Stomach (tissue), 9 donors: ENCODE measurements around the gene NCS1. TPM values are rescaled to one million over a fixed set of nuclear protein-coding genes. Genes with fewer than 3 reads are reported as not detected.

ENCODE experiments used
- DNase-seq, 2 donors: peaks; one replicate each; pipeline versions ENCODE4 v3.0.0 to v3.0.0-alpha.2; 2013 to 2019
- H3K27ac ChIP-seq, 5 donors: fragments of 200-600 bp in 4 of 5; sonication (generic) in 4 of 5; one replicate each; pipeline ENCODE4 v1.5.1; 2013 to 2019; ENCODE audit warnings: mild to moderate bottlenecking in 1 of 5, moderate library complexity in 1 of 5
- H3K27me3 ChIP-seq, 3 donors: fragments of 200-600 bp; sonication (generic); one replicate each; pipeline ENCODE4 v1.5.1; 2017 to 2019; ENCODE audit warnings: mixed run types in 1 of 3
- H3K36me3 ChIP-seq, 4 donors: fragments of 200-600 bp; sonication (generic); 1 replicate in 3 of 4; 2 replicates in 1 of 4; pipeline ENCODE4 v1.5.1; 2016 to 2019
- H3K4me1 ChIP-seq, 4 donors: fragments of 200-600 bp; sonication (generic); one replicate each; pipeline ENCODE4 v1.5.1; 2016 to 2019
- H3K4me3 ChIP-seq, 4 donors: fragments of 200-600 bp; sonication (generic) in 3 of 4; one replicate each; pipeline ENCODE4 v1.5.1; 2016 to 2019; ENCODE audit warnings: mild to moderate bottlenecking in 1 of 4
- H3K9me3 ChIP-seq, 4 donors: fragments of 200-600 bp; sonication (generic); one replicate each; pipeline ENCODE4 v1.5.1; 2016 to 2019
- EP300 ChIP-seq: sonication (generic); formaldehyde crosslinking; IDR thresholded peaks from one replicate; pipeline ENCODE4 v1.6.1; 2017; ENCODE audit warnings: antibody characterized with exemption
- POLR2A ChIP-seq, 4 donors: fragments of 450-650 bp; IDR thresholded peaks; one replicate each; pipeline ENCODE4 v1.6.1; 2016; ENCODE audit warnings: antibody characterized with exemption in 4 of 4, control low read depth in 2 of 4, mild to moderate bottlenecking in 1 of 4, moderate library complexity in 1 of 4
- POLR2AphosphoS5 ChIP-seq, 3 donors: sonication (generic); formaldehyde crosslinking; IDR thresholded peaks; one replicate each; pipeline ENCODE4 v1.6.1; 2016; ENCODE audit warnings: antibody characterized with exemption in 3 of 3
- WGBS, 5 donors: extraction: QIAGEN DNeasy Blood & Tissue Kit in 3 of 5; methylation state at CpG; one replicate each; pipeline versions ENCODE4 v1.1.5 to v1.1.7; 2013 to 2018; 5-methylcytosine and 5-hydroxymethylcytosine counted together
- intact Hi-C: fragments of 100-400 bp; cut with DNase I; formaldehyde crosslinking; loops from one replicate; pipeline ENCODE4 v1.15.1; 2023; ENCODE audit warnings: low total_unique reads
- polyA plus RNA-seq, 3 donors: library from polyadenylated mRNA; stranded (reverse); fragments of 200-250 nt; gene quantifications; one replicate each; pipeline ENCODE4 v1.2.3, GENCODE V29; 2013
- total RNA-seq, 5 donors: library from RNA; depleted of rRNA; stranded (reverse); fragments of >200 nt; gene quantifications; one replicate each; pipeline versions ENCODE4 v1.1.0 to v1.2.3, GENCODE V29; 2014 to 2016
- TF ChIP-seq, protein P1 (sequence below), 7 experiments: fragments of 450-650 bp in 4 of 7; fragments of 200-600 bp in 3 of 7; sonication (generic) in 3 of 7; IDR thresholded peaks; one replicate each; pipeline ENCODE4 v1.5.1; 2016 to 2019; ENCODE audit warnings: antibody characterized with exemption in 7 of 7, control low read depth in 2 of 7, mild to moderate bottlenecking in 1 of 7
- donor health status: healthy with polysubstance abuse.
- donor health status: Bipolar disorder and iron deficiency.
- donor health status: healthy.

Gene NCS1
- total and polyA plus RNA-seq, 8 donors, result 3.2 to 50.0 (median 16.6) TPM

DNA sequence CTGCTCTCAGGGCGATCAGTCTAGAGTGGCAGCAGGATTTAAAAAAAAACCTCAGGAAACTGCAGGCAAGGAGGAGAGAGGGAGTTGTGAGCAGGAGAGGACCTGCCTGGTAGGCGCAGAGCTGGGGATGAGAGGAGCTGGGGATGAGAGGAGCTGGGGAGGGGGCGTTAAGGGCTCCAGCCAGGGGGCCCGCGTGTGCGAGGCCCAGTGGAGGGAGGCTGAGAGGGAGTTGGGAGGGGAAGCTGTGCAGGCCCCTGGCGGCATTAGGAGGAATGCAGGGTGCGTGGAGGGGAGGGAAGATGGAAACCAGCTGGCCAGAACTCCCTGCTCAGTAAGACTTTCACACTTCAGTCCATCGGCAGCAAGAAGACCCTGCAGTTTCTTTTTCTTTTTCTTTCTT lies 48.1 kb downstream of the NCS1 start:
- Histone ChIP-seq H3K36me3 (peaks cover 0 to 29% (median 14%) of the 10 kb centered on the region in 4 donors), H3K4me3 (no peak overlapping the region), H3K4me1 (peaks cover 3 to 35% (median 16%) of the 10 kb centered on the region in 4 donors), H3K27ac (peak overlapping the region in 4 of 5 donors; percentile 26 to 75 (median 48)), H3K27me3 (no peaks in the 10 kb centered on the region), H3K9me3 (no peaks in the 10 kb centered on the region)
- no peak for TF ChIP-seq EP300
- TF ChIP-seq, protein P1, sequence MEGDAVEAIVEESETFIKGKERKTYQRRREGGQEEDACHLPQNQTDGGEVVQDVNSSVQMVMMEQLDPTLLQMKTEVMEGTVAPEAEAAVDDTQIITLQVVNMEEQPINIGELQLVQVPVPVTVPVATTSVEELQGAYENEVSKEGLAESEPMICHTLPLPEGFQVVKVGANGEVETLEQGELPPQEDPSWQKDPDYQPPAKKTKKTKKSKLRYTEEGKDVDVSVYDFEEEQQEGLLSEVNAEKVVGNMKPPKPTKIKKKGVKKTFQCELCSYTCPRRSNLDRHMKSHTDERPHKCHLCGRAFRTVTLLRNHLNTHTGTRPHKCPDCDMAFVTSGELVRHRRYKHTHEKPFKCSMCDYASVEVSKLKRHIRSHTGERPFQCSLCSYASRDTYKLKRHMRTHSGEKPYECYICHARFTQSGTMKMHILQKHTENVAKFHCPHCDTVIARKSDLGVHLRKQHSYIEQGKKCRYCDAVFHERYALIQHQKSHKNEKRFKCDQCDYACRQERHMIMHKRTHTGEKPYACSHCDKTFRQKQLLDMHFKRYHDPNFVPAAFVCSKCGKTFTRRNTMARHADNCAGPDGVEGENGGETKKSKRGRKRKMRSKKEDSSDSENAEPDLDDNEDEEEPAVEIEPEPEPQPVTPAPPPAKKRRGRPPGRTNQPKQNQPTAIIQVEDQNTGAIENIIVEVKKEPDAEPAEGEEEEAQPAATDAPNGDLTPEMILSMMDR (IDR thresholded peaks at IDR 0.05), result peak in 1 of 7 experiments; percentile 14
- TF ChIP-seq POLR2AphosphoS5 (IDR thresholded peaks at IDR 0.05), result no peak
- TF ChIP-seq POLR2A (IDR thresholded peaks at IDR 0.05), result no peak
- DNase-seq, result peak in 1 of 2 donors; percentile 92
- WGBS, 5 donors, result 44 to 62% (median 45%) methylated on average over 9 of the region's 9 CpGs
- intact Hi-C loops, result no loop called here

DNA sequence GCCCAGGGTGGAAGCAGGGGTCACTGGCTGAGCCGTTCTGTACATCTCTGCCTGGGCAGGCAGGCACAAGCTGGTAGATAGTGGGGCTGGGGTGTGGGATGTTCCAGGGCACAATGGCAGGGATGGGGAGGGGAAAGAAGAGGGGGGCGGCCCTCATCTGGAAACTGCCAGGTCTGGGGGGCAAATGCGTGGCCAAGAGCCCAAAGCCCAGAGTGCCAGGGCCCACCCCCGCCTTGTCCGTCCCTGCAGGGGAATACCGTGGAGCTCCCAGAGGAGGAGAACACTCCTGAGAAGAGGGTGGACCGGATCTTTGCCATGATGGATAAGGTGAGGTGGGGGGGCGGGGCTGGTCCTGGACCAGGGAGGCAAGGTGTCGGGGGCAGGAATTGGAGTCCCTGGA lies 50.6 kb downstream of the NCS1 start:
- Histone ChIP-seq H3K36me3 (peaks cover 0 to 51% (median 27%) of the 10 kb centered on the region in 4 donors), H3K4me3 (no peak overlapping the region), H3K4me1 (peaks cover 3 to 19% (median 12%) of the 10 kb centered on the region in 4 donors), H3K27ac (no peak overlapping the region), H3K9me3 (peaks cover 4 to 10% (median 8%) of the 10 kb centered on the region in 4 donors), H3K27me3 (no peaks in the 10 kb centered on the region)
- intact Hi-C loops, result no loop called here
- WGBS, 5 donors, result 87 to 93% (median 90%) methylated on average over 7 to 9 of the region's 9 CpGs
- DNase-seq, result no peak
- no peak for TF ChIP-seq POLR2A (IDR thresholded peaks at IDR 0.05)
- TF ChIP-seq EP300, result no peak
- TF ChIP-seq POLR2AphosphoS5 (IDR thresholded peaks at IDR 0.05), result no peak
- TF ChIP-seq, protein P1 (IDR thresholded peaks at IDR 0.05), result no peak

GRCh38 chr9:130225071-130225470 lies 52.9 kb downstream of the NCS1 start:
- 87 to 96% (median 95%) methylated on average over 11 of the region's 11 CpGs for WGBS, 5 donors
- Histone ChIP-seq H3K36me3 (peaks cover 0 to 52% (median 27%) of the 10 kb centered on the region in 4 donors), H3K27me3 (no peaks in the 10 kb centered on the region), H3K4me1 (peaks cover 0 to 9% (median 6%) of the 10 kb centered on the region in 4 donors), H3K4me3 (no peak overlapping the region), H3K27ac (no peak overlapping the region), H3K9me3 (peaks cover 6 to 15% (median 11%) of the 10 kb centered on the region in 4 donors)
- intact Hi-C loops, result no loop called here
- TF ChIP-seq POLR2AphosphoS5 (IDR thresholded peaks at IDR 0.05), result no peak
- TF ChIP-seq POLR2A (IDR thresholded peaks at IDR 0.05), result no peak
- no peak for TF ChIP-seq EP300
- TF ChIP-seq, protein P1 (IDR thresholded peaks at IDR 0.05), result no peak
- no peak for DNase-seq

GRCh38 chr9:130225586-130225985 lies 53.4 kb downstream of the NCS1 start:
- no peak for DNase-seq
- Histone ChIP-seq H3K9me3 (peaks cover 6 to 15% (median 11%) of the 10 kb centered on the region in 4 donors), H3K27ac (no peak overlapping the region), H3K4me3 (no peak overlapping the region), H3K27me3 (no peaks in the 10 kb centered on the region), H3K36me3 (peaks cover 0 to 55% (median 27%) of the 10 kb centered on the region in 4 donors), H3K4me1 (peaks cover 0 to 4% (median 2%) of the 10 kb centered on the region in 4 donors)
- no peak for TF ChIP-seq EP300
- no peak for TF ChIP-seq POLR2AphosphoS5 (IDR thresholded peaks at IDR 0.05)
- TF ChIP-seq, protein P1 (IDR thresholded peaks at IDR 0.05), result no peak
- TF ChIP-seq POLR2A (IDR thresholded peaks at IDR 0.05), result no peak
- intact Hi-C loops, result no loop called here
- WGBS, 5 donors, result 97 to 99% (median 97%) methylated on average over 20 of the region's 20 CpGs
